Endothelial cell of umbilical vein (primary cell): ENCODE measurements around the gene MTF2. TPM values are rescaled to one million over a fixed set of nuclear protein-coding genes. Genes with fewer than 3 reads are reported as not detected.

ENCODE experiments used
- BruUV-seq: library from RNA; stranded (reverse); fragments of 400-500 nt; replicated peaks from 2 replicates; lab custom pipeline; 2021; lab: Mats Ljungman, UMichigan
- CTCF ChIA-PET: fragments of 300-600, 350-600 bp; sonication (Branson Sonifier 250); formaldehyde crosslinking; loops from one replicate; lab custom pipeline; 2021; ENCODE audit warnings: antibody characterized with exemption, inconsistent platforms; lab: Charles Lee
- POLR2A ChIA-PET: fragments of 300-600, 350-600 bp; sonication (Branson Sonifier 250); formaldehyde crosslinking; loops from one replicate; lab custom pipeline; 2021; ENCODE audit warnings: antibody characterized with exemption, inconsistent platforms; lab: Charles Lee
- DNase-seq: peaks from one replicate; pipeline ENCODE4 v3.0.0-alpha.2; 2011; ENCODE audit warnings: low read depth, low spot score
- FAIRE-seq: peaks from 2 replicates; lab custom pipeline; 2011; peaks lifted over from hg19 to GRCh38; lab: Jason Lieb, UNC
- H2AFZ ChIP-seq: 2 replicates; pipeline ENCODE4 v1.6.0; 2012; ENCODE audit warnings: low read depth, low read length, control low read depth, inconsistent platforms
- H3K27ac ChIP-seq: 2 replicates; pipeline ENCODE4 v1.5.1; 2011; ENCODE audit warnings: low read depth, mild to moderate bottlenecking, control low read depth, low read length, moderate library complexity; ENCODE audit not compliant: insufficient read depth
- H3K27me3 ChIP-seq, 2 experiments: 2 replicates each; pipeline versions ENCODE4 v1.6.0 to v1.6.1; 2011; ENCODE audit warnings: low read length in 2 of 2, mixed read lengths in 1 of 2; ENCODE audit not compliant: control insufficient read depth in 2 of 2, insufficient read depth in 2 of 2
- H3K36me3 ChIP-seq, 2 experiments: 2 replicates in 1 of 2; 3 replicates in 1 of 2; pipeline ENCODE4 v1.5.1; 2011; ENCODE audit warnings: low read length in 2 of 2, mild to moderate bottlenecking in 1 of 2, moderate library complexity in 1 of 2; ENCODE audit not compliant: control insufficient read depth in 2 of 2, insufficient read depth in 2 of 2; ENCODE audit errors: extremely low read depth in 1 of 2
- H3K4me1 ChIP-seq: 3 replicates; pipeline ENCODE4 v1.5.1; 2011; ENCODE audit warnings: mild to moderate bottlenecking, low read length; ENCODE audit not compliant: control insufficient read depth, insufficient read depth; ENCODE audit errors: extremely low read depth
- H3K4me2 ChIP-seq: 2 replicates; pipeline ENCODE4 v1.6.1; 2011; ENCODE audit warnings: low read length, control low read depth, mixed read lengths; ENCODE audit not compliant: insufficient read depth
- H3K4me3 ChIP-seq, 3 experiments: fragments of 200-600 bp in 1 of 3; sonication (generic), shearing (Covaris generic) in 1 of 3; replicated peaks in 1 of 3; 2 replicates each; pipeline ENCODE4 v1.5.1; 2011 to 2016; ENCODE audit warnings: control low read depth in 3 of 3, low read length in 3 of 3, mild to moderate bottlenecking in 2 of 3, inconsistent platforms in 1 of 3, low read depth in 1 of 3, moderate library complexity in 1 of 3; ENCODE audit not compliant: insufficient read depth in 1 of 3
- H3K79me2 ChIP-seq: 2 replicates; pipeline ENCODE4 v1.6.0; 2012; ENCODE audit warnings: low read length, inconsistent platforms; ENCODE audit not compliant: control insufficient read depth, insufficient read depth
- H3K9ac ChIP-seq: replicated peaks from 2 replicates; pipeline ENCODE3; 2011; ENCODE audit warnings: low read length, control low read depth; ENCODE audit not compliant: insufficient read depth; ENCODE audit errors: extremely low read depth
- H3K9me1 ChIP-seq: replicated peaks from 3 replicates; pipeline ENCODE4 v1.6.0; 2011; ENCODE audit warnings: mild to moderate bottlenecking, low read length; ENCODE audit not compliant: control insufficient read depth, insufficient read depth; ENCODE audit errors: extremely low read depth
- H3K9me3 ChIP-seq: replicated peaks from 2 replicates; pipeline ENCODE4 v1.5.1; 2012; ENCODE audit warnings: low read length, inconsistent platforms; ENCODE audit not compliant: control insufficient read depth, insufficient read depth
- H4K20me1 ChIP-seq: replicated peaks from 2 replicates; pipeline ENCODE3; 2011; ENCODE audit warnings: mild to moderate bottlenecking, low read length; ENCODE audit not compliant: control insufficient read depth, insufficient read depth; ENCODE audit errors: extremely low read depth
- EZH2 ChIP-seq: IDR thresholded peaks from 2 replicates; pipeline ENCODE4 v1.6.1; 2012; ENCODE audit warnings: borderline replicate concordance, low read depth, mild to moderate bottlenecking, moderate library complexity, low read length, inconsistent platforms; ENCODE audit not compliant: severe bottlenecking
- GATA2 ChIP-seq: IDR thresholded peaks from 2 replicates; pipeline ENCODE4 v1.7.0; 2011; ENCODE audit warnings: low read depth, mild to moderate bottlenecking, moderate library complexity, mixed read lengths, low read length; ENCODE audit not compliant: insufficient read length, insufficient read depth
- POLR2A ChIP-seq: IDR thresholded peaks from 2 replicates; pipeline ENCODE4 v1.6.1; 2012; ENCODE audit warnings: low read depth, mild to moderate bottlenecking, control low read depth, low read length
- POLR2AphosphoS5 ChIP-seq: IDR thresholded peaks from 2 replicates; pipeline ENCODE4 v1.6.1; 2012; ENCODE audit warnings: low read depth, mild to moderate bottlenecking, control low read depth, low read length, moderate library complexity; ENCODE audit not compliant: insufficient read depth
- dilution Hi-C: fragments of 300-500 bp; cut with MboI; formaldehyde crosslinking; loops from one replicate; pipeline ENCODE4 v1.15.0; 2019; ENCODE audit warnings: low sequenced_read_pairs; ENCODE audit not compliant: extremely low pct_ligation_motif_present
- intact Hi-C: fragments of 100-400 bp; cut with micrococcal nuclease; formaldehyde crosslinking; loops from one replicate; pipeline ENCODE4 v1.10.0; 2022
- polyA plus RNA-seq, 4 experiments: library from polyadenylated mRNA; depleted of rRNA in 3 of 4; stranded (reverse) in 3 of 4; unstranded in 1 of 4; fragments of >200 nt; gene quantifications; 2 replicates each; pipeline versions ENCODE4 v1.2.1 to v1.2.3, GENCODE V29; 2011 to 2012; ENCODE audit warnings: missing spikeins in 1 of 4
- total RNA-seq: library from RNA; stranded (reverse); gene quantifications from 2 replicates; pipeline ENCODE4 v1.2.3, GENCODE V29; 2021
- TF ChIP-seq, protein P1 (sequence below), 2 donors: IDR thresholded peaks; 1 replicate in 1 of 2; 2 replicates in 1 of 2; pipeline ENCODE4 v1.5.1; 2011; ENCODE audit warnings: low read length in 2 of 2, mild to moderate bottlenecking in 2 of 2, moderate library complexity in 2 of 2, control low read depth in 1 of 2, inconsistent platforms in 1 of 2, low read depth in 1 of 2; ENCODE audit not compliant: insufficient read depth in 1 of 2; ENCODE audit errors: extremely low read depth in 1 of 2

Gene MTF2
- total and polyA plus RNA-seq, 2 donors (not counting 3 experiments of a cell fraction or from before 2014, with no cell fraction given), result 20.1 to 40.5 TPM

DNA sequence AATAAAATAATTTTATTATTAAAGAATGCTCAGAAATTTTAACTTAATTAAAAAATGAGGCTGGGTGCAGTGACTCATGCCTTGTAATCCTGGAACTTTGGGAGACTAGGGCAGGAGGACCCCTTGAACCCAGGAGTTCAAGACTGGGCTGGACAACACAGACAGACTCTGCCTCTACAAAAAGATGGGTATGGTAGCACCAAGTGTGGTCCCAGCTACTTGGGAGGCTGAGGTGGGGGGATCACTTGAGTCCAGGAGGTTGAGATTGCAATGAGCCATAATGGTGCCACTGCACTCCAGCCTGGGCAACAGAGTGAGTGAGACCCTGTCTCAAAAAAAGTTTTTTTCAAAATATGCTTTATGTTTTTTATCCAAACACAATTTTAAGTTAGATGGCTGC is 75.8 kb downstream of the MTF2 start:
- Histone ChIP-seq H3K9ac (no peak overlapping the region), H4K20me1 (no peaks in the 10 kb centered on the region), H3K4me1 (peaks cover 15% of the 10 kb centered on the region), H3K79me2 (peaks cover 12% of the 10 kb centered on the region), H3K9me3 (no peaks in the 10 kb centered on the region), H3K9me1 (no peaks in the 10 kb centered on the region), H3K36me3 (peaks cover 1 to 5% of the 10 kb centered on the region in 2 experiments), H3K4me2 (peak overlapping the region; percentile 49), H3K27me3 (no peaks in the 10 kb centered on the region), H2AFZ (no peak overlapping the region), H3K27ac (peak overlapping the region; percentile 12), H3K4me3 (no peak overlapping the region)
- intact Hi-C loops (no loop called here), dilution Hi-C loops (no loop called here)
- no peak for DNase-seq
- ChIA-PET POLR2A (no interaction called here), CTCF (interaction anchor here (1.2 to 1.7 kb wide), 3 partner anchors 9 to 74 kb away, joined by 3 to 7 read pairs (median 6); no protein-coding TSS in a partner anchor)
- BruUV-seq, result no TSS peak
- TF ChIP-seq POLR2A, result no peak
- no peak for TF ChIP-seq GATA2
- no peak for TF ChIP-seq POLR2AphosphoS5
- no peak for FAIRE-seq

- BruUV-seq, result no TSS peak
- POLR2A ChIA-PET, result interaction anchor here (0.9 kb wide), 1 partner anchor 9 kb away, joined by 3 read pairs; no protein-coding TSS in a partner anchor
These were observed 76.3 kb downstream of the MTF2 start for GRCh38 chr1:93155335-93155734.

More at GRCh38 chr1:93155335-93155734, 76.3 kb downstream of the MTF2 start:
- peak overlapping the region; percentile 49 for H3K4me2 ChIP-seq
- intact Hi-C loops, result no loop called here
- no peak overlapping the region for H3K4me3 ChIP-seq
- no peaks in the 10 kb centered on the region for H4K20me1 ChIP-seq
- FAIRE-seq, result no peak
- H3K36me3 ChIP-seq, result peaks cover 1 to 5% of the 10 kb centered on the region in 2 experiments
- H3K27me3 ChIP-seq, result no peaks in the 10 kb centered on the region
- H3K9me1 ChIP-seq, result no peaks in the 10 kb centered on the region
- no peak overlapping the region for H2AFZ ChIP-seq
- no peaks in the 10 kb centered on the region for H3K9me3 ChIP-seq
- peak; percentile 44 for DNase-seq
- no peak for TF ChIP-seq EZH2
- TF ChIP-seq, protein P1, sequence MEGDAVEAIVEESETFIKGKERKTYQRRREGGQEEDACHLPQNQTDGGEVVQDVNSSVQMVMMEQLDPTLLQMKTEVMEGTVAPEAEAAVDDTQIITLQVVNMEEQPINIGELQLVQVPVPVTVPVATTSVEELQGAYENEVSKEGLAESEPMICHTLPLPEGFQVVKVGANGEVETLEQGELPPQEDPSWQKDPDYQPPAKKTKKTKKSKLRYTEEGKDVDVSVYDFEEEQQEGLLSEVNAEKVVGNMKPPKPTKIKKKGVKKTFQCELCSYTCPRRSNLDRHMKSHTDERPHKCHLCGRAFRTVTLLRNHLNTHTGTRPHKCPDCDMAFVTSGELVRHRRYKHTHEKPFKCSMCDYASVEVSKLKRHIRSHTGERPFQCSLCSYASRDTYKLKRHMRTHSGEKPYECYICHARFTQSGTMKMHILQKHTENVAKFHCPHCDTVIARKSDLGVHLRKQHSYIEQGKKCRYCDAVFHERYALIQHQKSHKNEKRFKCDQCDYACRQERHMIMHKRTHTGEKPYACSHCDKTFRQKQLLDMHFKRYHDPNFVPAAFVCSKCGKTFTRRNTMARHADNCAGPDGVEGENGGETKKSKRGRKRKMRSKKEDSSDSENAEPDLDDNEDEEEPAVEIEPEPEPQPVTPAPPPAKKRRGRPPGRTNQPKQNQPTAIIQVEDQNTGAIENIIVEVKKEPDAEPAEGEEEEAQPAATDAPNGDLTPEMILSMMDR (IDR thresholded peaks at IDR 0.05; ENCODE audit: extremely low read depth in 1 of 2, insufficient read depth in 1 of 2, low read depth in 1 of 2, low read length in 2 of 2), result no peak
- peak overlapping the region; percentile 41 for H3K27ac ChIP-seq
- H3K79me2 ChIP-seq, result peaks cover 13% of the 10 kb centered on the region
- H3K9ac ChIP-seq, result no peak overlapping the region
- H3K4me1 ChIP-seq, result peaks cover 15% of the 10 kb centered on the region
- CTCF ChIA-PET, result interaction anchor here (1.2 to 1.7 kb wide), 3 partner anchors 9 to 75 kb away, joined by 3 to 7 read pairs (median 6); no protein-coding TSS in a partner anchor
- dilution Hi-C loops, result no loop called here
